HepG2 (cell line): Measurements from ENCODE around the gene CXXC5. TPM values are rescaled to one million over a fixed set of nuclear protein-coding genes. Genes with fewer than 3 reads are reported as not detected.

Source experiments
- ATAC-seq: fragments of 200-7000 bp; cut with Tn5 transposase; 3 replicates; pipeline ENCODE4 v1.9.1; 2020; ENCODE audit warnings: mild to moderate bottlenecking, moderate library complexity
- BruUV-seq: library from RNA; stranded (reverse); fragments of 400-500 nt; replicated peaks from 2 replicates; lab custom pipeline; 2021; lab: Mats Ljungman, UMichigan
- CTCF ChIA-PET: fragments of 300-600 bp; formaldehyde crosslinking; extraction: SDS; loops from one replicate; lab custom pipeline; 2021; ENCODE audit warnings: low total read pairs, inconsistent platforms, low intra/inter-chr PET ratio; lab: Yijun Ruan, JAX
- POLR2A ChIA-PET: fragments of 350-600 bp; sonication (Branson Sonifier 250); formaldehyde crosslinking; loops from one replicate; lab custom pipeline; 2020; ENCODE audit warnings: antibody characterized with exemption, inconsistent platforms; lab: Yijun Ruan, JAX
- DNase-seq: peaks from one replicate; pipeline ENCODE4 v3.0.0-alpha.2; 2015; ENCODE audit warnings: low spot score
- FAIRE-seq: peaks from 3 replicates; lab custom pipeline; 2011; peaks lifted over from hg19 to GRCh38; lab: Jason Lieb, UNC
- H2AFZ ChIP-seq: one replicate; pipeline ENCODE4 v1.6.1; 2011; ENCODE audit warnings: low read length, inconsistent platforms
- H3K27ac ChIP-seq: fragments of 300-600 bp; 3 replicates; pipeline ENCODE4 v1.8.0; 2011; ENCODE audit warnings: mixed run types, mild to moderate bottlenecking, mixed read lengths, low read length, inconsistent platforms; ENCODE audit not compliant: insufficient read depth; ENCODE audit errors: extremely low read length
- H3K27me3 ChIP-seq, 2 experiments: fragments of 200-600 bp in 1 of 2; 2 replicates in 1 of 2; 3 replicates in 1 of 2; pipeline versions ENCODE4 v1.6.0 to v1.8.0; 2011; ENCODE audit warnings: low read length in 2 of 2, mild to moderate bottlenecking in 2 of 2, moderate library complexity in 2 of 2, inconsistent platforms in 1 of 2; ENCODE audit not compliant: insufficient read depth in 2 of 2, control insufficient read depth in 1 of 2
- H3K36me3 ChIP-seq, 2 experiments: fragments of 200-600 bp in 1 of 2; replicated peaks in 1 of 2; 2 replicates in 1 of 2; 3 replicates in 1 of 2; pipeline versions ENCODE4 v1.5.1 to v1.8.0; 2011; ENCODE audit warnings: low read length in 2 of 2, inconsistent platforms in 1 of 2; ENCODE audit not compliant: insufficient read depth in 2 of 2, control insufficient read depth in 1 of 2
- H3K4me1 ChIP-seq: 2 replicates; pipeline ENCODE4 v1.5.1; 2012; ENCODE audit warnings: low read length, inconsistent platforms; ENCODE audit not compliant: insufficient read depth
- H3K4me2 ChIP-seq: 2 replicates; pipeline ENCODE4 v1.6.0; 2011; ENCODE audit warnings: low read depth, low read length, inconsistent platforms
- H3K4me3 ChIP-seq, 3 experiments: fragments of 200-600 bp in 1 of 3; sonication (generic), shearing (Covaris generic) in 1 of 3; replicated peaks in 1 of 3; 2 replicates each; pipeline ENCODE4 v1.5.1; 2011 to 2016; ENCODE audit warnings: low read length in 3 of 3, inconsistent platforms in 2 of 3, low read depth in 2 of 3, mild to moderate bottlenecking in 2 of 3, control low read depth in 1 of 3, mixed read lengths in 1 of 3; ENCODE audit not compliant: insufficient read depth in 1 of 3
- H3K79me2 ChIP-seq: one replicate; pipeline ENCODE4 v1.6.1; 2011; ENCODE audit warnings: low read length, inconsistent platforms; ENCODE audit not compliant: insufficient read depth
- H3K9ac ChIP-seq: 2 replicates; pipeline ENCODE4 v1.6.0; 2011; ENCODE audit warnings: mild to moderate bottlenecking, low read depth, low read length, inconsistent platforms; ENCODE audit not compliant: insufficient read depth
- H3K9me3 ChIP-seq: 2 replicates; pipeline ENCODE4 v1.5.1; 2012; ENCODE audit warnings: mild to moderate bottlenecking, low read length
- H4K20me1 ChIP-seq: 2 replicates; pipeline ENCODE4 v1.6.0; 2011; ENCODE audit warnings: inconsistent platforms, mild to moderate bottlenecking, low read length, moderate library complexity; ENCODE audit not compliant: insufficient read depth
- ADNP ChIP-seq: sonication (generic); formaldehyde crosslinking; IDR thresholded peaks from 2 replicates; pipeline ENCODE4 v1.4.0; 2020; ENCODE audit warnings: missing genetic modification reagents
- AHR ChIP-seq: IDR thresholded peaks from 2 replicates; pipeline ENCODE4 v1.6.1; 2018; ENCODE audit warnings: missing genetic modification reagents, missing compliant biosample characterization
- CHD4 ChIP-seq: fragments of 200-600 bp; sonication (generic); IDR thresholded peaks from 2 replicates; pipeline ENCODE4 v1.7.0; 2017; ENCODE audit warnings: mild to moderate bottlenecking, low read length, borderline replicate concordance
- ESRRA ChIP-seq: sonication (generic); formaldehyde crosslinking; IDR thresholded peaks from 2 replicates; pipeline ENCODE4 v1.5.1; 2020; ENCODE audit warnings: mild to moderate bottlenecking, low read depth, missing genetic modification reagents
- IKZF4 ChIP-seq: sonication (generic); formaldehyde crosslinking; IDR thresholded peaks from 2 replicates; pipeline ENCODE4 v1.5.1; 2020; ENCODE audit warnings: borderline replicate concordance, mild to moderate bottlenecking, low read depth, missing genetic modification reagents; ENCODE audit errors: not compliant biosample characterization
- KDM1A ChIP-seq: IDR thresholded peaks from 2 replicates; pipeline ENCODE4 v1.6.1; 2016; ENCODE audit warnings: missing compliant biosample characterization
- KLF15 ChIP-seq: sonication (generic); formaldehyde crosslinking; IDR thresholded peaks from 2 replicates; pipeline ENCODE4 v1.8.1; 2023; ENCODE audit warnings: borderline replicate concordance, mild to moderate bottlenecking, inconsistent platforms, missing genetic modification reagents, mixed read lengths
- TAF1 ChIP-seq: sonication (generic); formaldehyde crosslinking; IDR thresholded peaks from 2 replicates; pipeline ENCODE4 v1.4.0; 2020; ENCODE audit warnings: missing genetic modification reagents
- ZMYM3 ChIP-seq: sonication (generic); formaldehyde crosslinking; IDR thresholded peaks from 2 replicates; pipeline ENCODE4 v1.5.1; 2020; ENCODE audit warnings: mild to moderate bottlenecking, missing genetic modification reagents
- ZNF629 ChIP-seq: sonication (generic); formaldehyde crosslinking; conservative IDR thresholded peaks from 2 replicates; pipeline ENCODE4 v1.5.0; 2020; ENCODE audit warnings: missing genetic modification reagents
- WGBS: methylation state at CpG from one replicate; pipeline ENCODE4 v1.1.6; 2017; ENCODE audit warnings: low lambda C conversion rate; 5-methylcytosine and 5-hydroxymethylcytosine counted together
- in situ Hi-C: cut with HindIII; loops from 2 replicates; pipeline ENCODE4 v1.10.0; 2017; ENCODE audit warnings: low pct_unique_long_range_greater_than_20kb; ENCODE audit not compliant: extremely low pct_ligation_motif_present
- intact Hi-C: fragments of 100-400 bp; cut with micrococcal nuclease; formaldehyde crosslinking; loops from one replicate; pipeline ENCODE4 v1.10.0; 2022; ENCODE audit not compliant: unreplicated experiment
- polyA plus RNA-seq, 8 experiments: library from polyadenylated mRNA; depleted of rRNA in 3 of 8; stranded (reverse) in 7 of 8; unstranded in 1 of 8; fragments of >200 nt; fragmentation: Illumina TruSeq in 4 of 8; extraction: Trizol in 4 of 8; gene quantifications; 2 replicates each; pipeline versions ENCODE4 v1.2.1 to v1.2.3, GENCODE V29; 2011 to 2016; ENCODE audit warnings: low read depth in 4 of 8, missing spikeins in 1 of 8, mixed read lengths in 1 of 8; ENCODE audit not compliant: insufficient read depth in 1 of 8
- total RNA-seq, 5 experiments: library from RNA; depleted of rRNA; stranded (reverse); fragments of >200 nt; fragmentation: Illumina TruSeq; extraction: Trizol; gene quantifications; 2 replicates each; pipeline ENCODE4 v1.2.3, GENCODE V29; 2016; ENCODE audit warnings: low read depth in 1 of 5
- TF ChIP-seq, protein P1 (sequence below): sonication (generic); formaldehyde crosslinking; IDR thresholded peaks from 2 replicates; pipeline ENCODE4 v1.4.0; 2020; ENCODE audit warnings: missing genetic modification reagents
- TF ChIP-seq, protein P2 (sequence below): sonication (generic); formaldehyde crosslinking; IDR thresholded peaks from 2 replicates; pipeline ENCODE4 v1.5.1; 2020; ENCODE audit warnings: mild to moderate bottlenecking, missing genetic modification reagents

The CXXC5 gene
- total and polyA plus RNA-seq, 2 of the 13 experiments (the other 11 are each of a cell fraction or from before 2014, with no cell fraction given), result 32.3 to 33.0 TPM

DNA sequence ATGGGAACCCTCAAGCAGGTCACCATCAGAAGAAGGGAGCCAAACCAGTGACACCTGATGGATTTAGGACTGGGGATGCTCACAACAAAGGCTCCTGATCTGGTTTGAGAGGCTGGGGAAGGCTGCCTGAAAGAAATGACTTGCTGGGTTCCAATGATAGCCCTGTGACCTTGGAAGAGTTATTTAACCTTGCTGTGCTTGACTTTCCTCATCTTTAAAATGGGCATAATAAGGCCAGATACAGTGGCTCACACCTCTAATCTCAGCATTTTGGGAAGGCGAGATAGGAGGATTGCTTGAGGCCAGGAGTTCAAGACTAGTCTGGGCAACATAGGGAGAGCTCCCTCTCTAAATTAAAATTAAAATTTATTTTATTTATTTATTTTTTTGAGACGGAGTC is 83.9 kb downstream of the CXXC5 start:
- no TSS peak for BruUV-seq
- CTCF ChIA-PET, result no interaction called here

More for the DNA sequence above, 83.9 kb downstream of the CXXC5 start:
- DNase-seq, result no peak
- Histone ChIP-seq H3K36me3 (no peaks in the 10 kb centered on the region), H3K79me2 (peaks cover 15% of the 10 kb centered on the region), H4K20me1 (no peaks in the 10 kb centered on the region), H3K4me1 (peaks cover 42% of the 10 kb centered on the region), H3K27me3 (no peaks in the 10 kb centered on the region; a peak in 1 of 5 replicates), H3K9ac (no peak overlapping the region), H3K4me3 (peak overlapping the region in 1 of 3 experiments; percentile 19; a peak in 1 of 6 replicates), H3K9me3 (no peaks in the 10 kb centered on the region), H2AFZ (no peak overlapping the region), H3K27ac (peak overlapping the region; percentile 50), H3K4me2 (peak overlapping the region; percentile 100)
- ATAC-seq, result no peak
- POLR2A ChIA-PET, result interaction anchor here (1.0 to 5.2 kb wide), 8 partner anchors 14 to 95 kb away, joined by 3 to 132 read pairs (median 22); no protein-coding TSS in a partner anchor
- no peak for FAIRE-seq
- intact Hi-C loops (loop anchor here (5.0 kb wide), 1 partner anchor 35 kb away; no protein-coding TSS in a partner anchor), in situ Hi-C loops (no loop called here)
- TF ChIP-seq CHD4 (0 out of 2 replicates have a peak, but pooled peaks have one; percentile 56), ZMYM3 (CRISPR knock-in tag) (peak; percentile 86), ZNF629 (peak; percentile 98), ADNP (CRISPR knock-in tag) (0 out of 2 replicates have a peak, but pooled peaks have one; percentile 52), ESRRA (CRISPR knock-in tag) (peak; percentile 84), KLF15 (no peak), IKZF4 (CRISPR knock-in tag) (no peak), AHR (CRISPR knock-in tag) (no peak), TAF1 (CRISPR knock-in tag) (no peak), KDM1A (peak; percentile 74; the same call in 1 of the 2 replicates)
- TF ChIP-seq, protein P1, sequence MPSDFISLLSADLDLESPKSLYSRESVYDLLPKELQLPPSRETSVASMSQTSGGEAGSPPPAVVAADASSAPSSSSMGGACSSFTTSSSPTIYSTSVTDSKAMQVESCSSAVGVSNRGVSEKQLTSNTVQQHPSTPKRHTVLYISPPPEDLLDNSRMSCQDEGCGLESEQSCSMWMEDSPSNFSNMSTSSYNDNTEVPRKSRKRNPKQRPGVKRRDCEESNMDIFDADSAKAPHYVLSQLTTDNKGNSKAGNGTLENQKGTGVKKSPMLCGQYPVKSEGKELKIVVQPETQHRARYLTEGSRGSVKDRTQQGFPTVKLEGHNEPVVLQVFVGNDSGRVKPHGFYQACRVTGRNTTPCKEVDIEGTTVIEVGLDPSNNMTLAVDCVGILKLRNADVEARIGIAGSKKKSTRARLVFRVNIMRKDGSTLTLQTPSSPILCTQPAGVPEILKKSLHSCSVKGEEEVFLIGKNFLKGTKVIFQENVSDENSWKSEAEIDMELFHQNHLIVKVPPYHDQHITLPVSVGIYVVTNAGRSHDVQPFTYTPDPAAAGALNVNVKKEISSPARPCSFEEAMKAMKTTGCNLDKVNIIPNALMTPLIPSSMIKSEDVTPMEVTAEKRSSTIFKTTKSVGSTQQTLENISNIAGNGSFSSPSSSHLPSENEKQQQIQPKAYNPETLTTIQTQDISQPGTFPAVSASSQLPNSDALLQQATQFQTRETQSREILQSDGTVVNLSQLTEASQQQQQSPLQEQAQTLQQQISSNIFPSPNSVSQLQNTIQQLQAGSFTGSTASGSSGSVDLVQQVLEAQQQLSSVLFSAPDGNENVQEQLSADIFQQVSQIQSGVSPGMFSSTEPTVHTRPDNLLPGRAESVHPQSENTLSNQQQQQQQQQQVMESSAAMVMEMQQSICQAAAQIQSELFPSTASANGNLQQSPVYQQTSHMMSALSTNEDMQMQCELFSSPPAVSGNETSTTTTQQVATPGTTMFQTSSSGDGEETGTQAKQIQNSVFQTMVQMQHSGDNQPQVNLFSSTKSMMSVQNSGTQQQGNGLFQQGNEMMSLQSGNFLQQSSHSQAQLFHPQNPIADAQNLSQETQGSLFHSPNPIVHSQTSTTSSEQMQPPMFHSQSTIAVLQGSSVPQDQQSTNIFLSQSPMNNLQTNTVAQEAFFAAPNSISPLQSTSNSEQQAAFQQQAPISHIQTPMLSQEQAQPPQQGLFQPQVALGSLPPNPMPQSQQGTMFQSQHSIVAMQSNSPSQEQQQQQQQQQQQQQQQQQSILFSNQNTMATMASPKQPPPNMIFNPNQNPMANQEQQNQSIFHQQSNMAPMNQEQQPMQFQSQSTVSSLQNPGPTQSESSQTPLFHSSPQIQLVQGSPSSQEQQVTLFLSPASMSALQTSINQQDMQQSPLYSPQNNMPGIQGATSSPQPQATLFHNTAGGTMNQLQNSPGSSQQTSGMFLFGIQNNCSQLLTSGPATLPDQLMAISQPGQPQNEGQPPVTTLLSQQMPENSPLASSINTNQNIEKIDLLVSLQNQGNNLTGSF (CRISPR knock-in tag), result no peak
- TF ChIP-seq, protein P2, sequence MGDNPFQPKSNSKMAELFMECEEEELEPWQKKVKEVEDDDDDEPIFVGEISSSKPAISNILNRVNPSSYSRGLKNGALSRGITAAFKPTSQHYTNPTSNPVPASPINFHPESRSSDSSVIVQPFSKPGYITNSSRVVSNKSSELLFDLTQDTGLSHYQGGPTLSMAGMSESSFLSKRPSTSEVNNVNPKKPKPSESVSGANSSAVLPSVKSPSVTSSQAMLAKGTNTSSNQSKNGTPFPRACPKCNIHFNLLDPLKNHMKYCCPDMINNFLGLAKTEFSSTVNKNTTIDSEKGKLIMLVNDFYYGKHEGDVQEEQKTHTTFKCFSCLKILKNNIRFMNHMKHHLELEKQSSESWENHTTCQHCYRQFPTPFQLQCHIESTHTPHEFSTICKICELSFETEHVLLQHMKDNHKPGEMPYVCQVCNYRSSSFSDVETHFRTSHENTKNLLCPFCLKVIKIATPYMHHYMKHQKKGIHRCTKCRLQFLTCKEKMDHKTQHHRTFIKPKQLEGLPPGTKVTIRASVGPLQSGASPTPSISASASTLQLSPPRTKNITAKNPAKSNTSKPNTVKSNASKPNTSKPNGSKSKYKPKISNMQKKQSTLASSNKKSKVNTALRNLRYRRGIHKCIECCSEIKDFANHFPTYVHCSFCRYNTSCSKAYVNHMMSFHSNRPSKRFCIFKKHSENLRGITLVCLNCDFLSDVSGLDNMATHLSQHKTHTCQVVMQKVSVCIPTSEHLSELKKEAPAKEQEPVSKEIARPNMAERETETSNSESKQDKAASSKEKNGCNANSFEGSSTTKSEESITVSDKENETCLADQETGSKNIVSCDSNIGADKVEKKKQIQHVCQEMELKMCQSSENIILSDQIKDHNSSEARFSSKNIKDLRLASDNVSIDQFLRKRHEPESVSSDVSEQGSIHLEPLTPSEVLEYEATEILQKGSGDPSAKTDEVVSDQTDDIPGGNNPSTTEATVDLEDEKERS (CRISPR knock-in tag), result no peak
- 97% methylated on average over 2 of the region's 2 CpGs for WGBS
